ENCODE measurements around the gene TRAF3.

- TF ChIP-seq CTCF (IDR thresholded peaks at IDR 0.05; ENCODE audit: insufficient read depth, low read depth, low read length) (no peak), EZH2 (IDR thresholded peaks at IDR 0.05; ENCODE audit: insufficient read depth, low read length) (no peak)
Observed at GRCh38 chr14:102899516-102899900, 122.3 kb downstream of the TRAF3 start.

Measured in astrocyte (in vitro differentiated cells and primary cell).